PC-9 (cell line): ENCODE measurements around the gene SCT.

Source experiments
- EZH2 ChIP-seq: fragments of 200-600 bp; sonication (generic); IDR thresholded peaks from 2 replicates; pipeline ENCODE4 v1.8.0; 2017; ENCODE audit warnings: antibody characterized with exemption, low read depth
- TF ChIP-seq, protein P1 (sequence below): fragments of 200-600 bp; sonication (generic); conservative IDR thresholded peaks from 2 replicates; pipeline ENCODE4 v1.6.1; 2017; ENCODE audit warnings: mixed run types, antibody characterized with exemption, mild to moderate bottlenecking, moderate library complexity

DNA sequence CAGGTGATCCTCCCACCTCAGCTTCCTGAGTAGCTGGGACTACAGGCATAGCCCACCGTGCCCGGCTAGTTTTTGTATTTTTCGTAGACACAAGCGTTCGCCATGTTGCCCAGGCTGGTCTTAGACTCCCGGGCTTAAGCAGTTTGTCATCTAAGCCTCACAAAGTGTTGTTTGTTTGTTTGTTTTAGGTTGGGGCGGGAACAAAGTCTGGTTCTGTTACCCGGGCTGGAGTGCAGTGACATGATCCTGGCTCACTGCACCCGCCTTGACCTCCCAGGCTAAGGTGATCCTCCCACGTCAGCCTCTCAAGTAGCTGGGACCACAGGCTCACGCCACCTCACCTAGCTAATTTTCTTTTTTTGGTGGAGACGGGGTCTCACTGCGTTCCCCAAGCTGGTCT is 23.8 kb downstream of the SCT start:
- TF ChIP-seq, protein P1, sequence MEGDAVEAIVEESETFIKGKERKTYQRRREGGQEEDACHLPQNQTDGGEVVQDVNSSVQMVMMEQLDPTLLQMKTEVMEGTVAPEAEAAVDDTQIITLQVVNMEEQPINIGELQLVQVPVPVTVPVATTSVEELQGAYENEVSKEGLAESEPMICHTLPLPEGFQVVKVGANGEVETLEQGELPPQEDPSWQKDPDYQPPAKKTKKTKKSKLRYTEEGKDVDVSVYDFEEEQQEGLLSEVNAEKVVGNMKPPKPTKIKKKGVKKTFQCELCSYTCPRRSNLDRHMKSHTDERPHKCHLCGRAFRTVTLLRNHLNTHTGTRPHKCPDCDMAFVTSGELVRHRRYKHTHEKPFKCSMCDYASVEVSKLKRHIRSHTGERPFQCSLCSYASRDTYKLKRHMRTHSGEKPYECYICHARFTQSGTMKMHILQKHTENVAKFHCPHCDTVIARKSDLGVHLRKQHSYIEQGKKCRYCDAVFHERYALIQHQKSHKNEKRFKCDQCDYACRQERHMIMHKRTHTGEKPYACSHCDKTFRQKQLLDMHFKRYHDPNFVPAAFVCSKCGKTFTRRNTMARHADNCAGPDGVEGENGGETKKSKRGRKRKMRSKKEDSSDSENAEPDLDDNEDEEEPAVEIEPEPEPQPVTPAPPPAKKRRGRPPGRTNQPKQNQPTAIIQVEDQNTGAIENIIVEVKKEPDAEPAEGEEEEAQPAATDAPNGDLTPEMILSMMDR: no peak
- TF ChIP-seq EZH2: no peak
